ENCODE measurements around the gene IRF5.
"Not testable (repeated sequence)": the region's sequence is repeated elsewhere in the genome, so short reads cannot be mapped to it uniquely, and the experiment has no call there.

Gene IRF5

DNA sequence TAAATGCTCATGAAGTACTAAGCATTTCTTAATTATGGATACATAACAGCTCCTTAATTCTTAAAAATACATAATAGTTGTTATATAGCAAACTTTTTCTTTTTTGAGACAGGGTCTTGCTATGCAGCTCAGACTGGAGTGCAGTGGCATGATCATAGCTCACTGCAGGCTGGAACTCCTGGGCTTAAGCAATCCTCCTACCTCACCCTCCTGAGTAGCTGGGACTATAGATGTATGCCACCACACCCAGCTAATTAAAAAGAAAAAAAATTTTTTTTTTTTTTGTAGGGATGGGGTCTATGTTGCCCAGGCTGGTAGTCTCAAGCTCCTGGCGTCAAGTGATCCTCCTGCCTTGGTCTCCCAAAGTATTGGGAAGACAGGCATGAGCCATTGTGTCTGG lies 30.9 kb downstream of the IRF5 start:
- no peak for DNase-seq

DNA sequence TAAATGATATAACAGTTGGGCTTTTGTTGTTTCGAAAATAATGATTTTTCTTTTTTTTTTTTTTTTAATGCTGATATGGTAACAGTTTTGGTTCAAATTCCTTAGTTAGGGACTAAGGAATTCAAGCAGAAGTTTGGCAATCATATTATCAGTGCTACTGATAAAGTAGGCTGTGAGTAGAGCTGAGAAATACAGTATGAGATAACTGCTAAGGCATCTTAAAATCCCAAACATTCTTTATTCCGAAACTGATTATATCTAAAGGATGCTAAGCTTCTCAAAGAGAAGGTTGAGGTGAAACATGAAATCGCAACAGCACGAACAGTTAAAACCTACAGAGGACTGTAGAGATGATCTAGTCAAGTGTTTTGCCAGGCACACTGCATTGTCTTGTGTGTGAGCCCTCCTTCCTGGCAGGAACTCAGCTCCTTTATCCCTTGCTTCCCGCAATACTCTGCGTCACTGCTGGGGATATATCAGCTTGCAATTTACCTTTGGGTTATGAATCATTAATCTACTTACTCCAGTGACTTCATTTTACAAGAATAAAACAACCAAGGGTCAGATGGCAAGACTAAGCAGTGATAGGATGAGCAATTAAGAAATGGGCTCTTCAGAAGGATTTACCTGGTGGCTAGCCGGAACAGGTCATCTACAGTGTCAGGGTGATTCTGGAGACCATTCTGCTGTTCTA lies 36.7 kb downstream of the IRF5 start:
- DNase-seq = no peak

DNA sequence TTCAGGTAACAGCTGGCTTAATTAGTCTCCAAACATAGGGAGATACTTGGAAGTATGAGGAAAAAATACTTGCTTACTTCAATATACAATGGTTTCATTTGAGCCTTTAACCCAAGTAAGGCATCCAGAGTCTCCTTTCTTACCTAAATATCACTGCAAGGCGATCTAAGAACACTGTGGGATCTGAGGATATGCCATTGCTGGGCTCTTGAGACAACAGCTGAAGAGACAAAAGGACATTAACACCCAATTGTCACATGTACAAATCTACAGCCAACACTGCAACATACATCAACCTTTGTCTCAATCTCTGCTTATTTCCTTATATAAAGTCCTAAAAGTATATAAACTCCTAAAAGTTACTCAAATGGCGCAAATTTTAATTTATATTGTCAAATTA lies 44.4 kb downstream of the IRF5 start:
- no peak for DNase-seq

DNA sequence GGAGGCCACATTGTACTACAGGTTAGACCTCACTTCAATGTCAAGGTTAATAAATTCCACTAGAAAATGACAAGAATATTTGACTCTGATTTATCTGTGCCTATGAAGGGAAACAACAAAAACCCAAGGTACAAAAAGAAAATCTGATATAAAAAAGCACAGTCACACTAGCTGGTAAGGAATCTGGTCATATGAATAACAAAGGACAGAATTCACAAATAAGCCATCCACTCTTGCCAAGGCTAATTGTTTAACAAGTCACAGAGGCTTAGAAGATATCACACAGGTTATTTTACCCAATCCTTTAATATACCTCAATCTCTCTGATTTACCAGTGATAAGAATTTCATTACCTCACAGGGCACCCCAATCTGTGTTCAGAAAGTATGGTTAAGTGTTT lies 47.9 kb downstream of the IRF5 start:
- no peak for DNase-seq

DNA sequence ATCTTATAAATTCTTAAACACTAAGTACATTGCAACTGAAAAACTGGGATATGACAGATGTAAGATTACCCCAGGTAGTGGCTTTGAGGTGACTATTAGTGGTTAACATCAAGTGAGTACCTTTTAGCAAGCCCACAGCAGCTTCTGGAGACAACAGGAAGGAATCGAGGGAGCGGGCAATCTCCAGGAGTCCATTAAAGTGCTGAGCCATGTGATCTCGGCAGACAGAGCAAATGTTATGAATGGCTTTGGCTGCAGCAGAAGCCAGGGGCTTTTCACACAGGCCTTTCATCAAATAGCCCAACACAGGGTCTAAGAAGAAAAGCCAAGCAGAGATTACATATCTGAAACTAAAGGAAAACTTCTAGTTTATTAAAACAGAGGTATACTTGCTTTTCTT lies 48.9 kb downstream of the IRF5 start:
- DNase-seq = no peak

DNA sequence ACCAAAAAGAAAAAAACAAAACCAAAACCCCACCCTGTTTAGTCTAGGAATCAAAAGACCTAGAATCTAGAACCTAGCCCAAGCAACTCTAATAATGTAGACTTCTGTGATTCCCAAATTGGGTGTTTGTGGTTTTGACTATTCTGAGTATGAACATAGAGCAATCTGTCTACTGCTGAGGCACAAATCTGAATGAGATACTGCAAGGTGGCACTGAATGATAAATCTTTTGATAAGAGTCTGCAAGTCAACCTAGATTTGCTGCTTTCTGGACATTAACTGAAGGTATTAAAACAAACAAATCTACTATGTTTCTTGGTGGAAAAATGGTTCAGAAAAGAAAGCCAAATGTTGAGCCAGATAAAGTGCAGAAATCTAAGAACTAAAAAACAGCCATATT lies 50.6 kb downstream of the IRF5 start:
- no peak for DNase-seq

DNA sequence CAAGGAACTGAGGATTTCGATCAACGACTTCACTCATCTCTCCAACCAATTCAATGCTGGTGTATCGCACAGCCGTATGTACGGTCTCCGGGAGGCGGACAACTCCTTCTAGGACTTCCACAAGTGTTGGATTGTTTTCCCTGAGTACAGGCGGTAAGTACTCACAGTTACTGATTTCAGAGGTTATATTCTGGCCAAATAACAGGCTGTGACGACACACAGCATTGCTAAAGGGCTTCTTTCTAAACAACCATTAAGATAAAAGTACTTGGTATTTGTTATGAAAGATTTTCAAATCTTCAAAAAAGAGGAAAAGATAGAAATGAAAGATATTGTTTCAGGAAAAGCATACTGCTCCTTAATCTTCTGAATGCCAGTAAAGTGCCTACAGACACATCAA lies 52.2 kb downstream of the IRF5 start:
- no peak for DNase-seq

DNA sequence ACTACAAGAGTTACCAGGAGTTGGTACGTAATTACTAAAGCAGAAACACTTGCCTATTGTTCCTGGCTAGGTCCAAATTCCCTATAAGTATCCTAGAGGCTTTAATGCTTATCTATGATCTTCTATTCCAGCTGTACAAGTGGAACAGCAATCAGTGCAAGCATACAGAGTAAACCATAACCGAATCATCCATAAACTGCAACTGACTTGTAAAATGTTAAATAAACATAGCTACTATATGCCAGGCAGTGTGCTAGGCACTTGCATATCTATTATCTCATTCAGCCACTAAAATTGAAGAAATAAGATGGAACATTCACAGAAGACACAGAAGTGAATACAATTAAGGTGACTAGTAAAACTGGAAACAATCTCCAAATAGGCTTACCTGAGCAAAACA lies 55.7 kb downstream of the IRF5 start:
- no peak for DNase-seq

DNA sequence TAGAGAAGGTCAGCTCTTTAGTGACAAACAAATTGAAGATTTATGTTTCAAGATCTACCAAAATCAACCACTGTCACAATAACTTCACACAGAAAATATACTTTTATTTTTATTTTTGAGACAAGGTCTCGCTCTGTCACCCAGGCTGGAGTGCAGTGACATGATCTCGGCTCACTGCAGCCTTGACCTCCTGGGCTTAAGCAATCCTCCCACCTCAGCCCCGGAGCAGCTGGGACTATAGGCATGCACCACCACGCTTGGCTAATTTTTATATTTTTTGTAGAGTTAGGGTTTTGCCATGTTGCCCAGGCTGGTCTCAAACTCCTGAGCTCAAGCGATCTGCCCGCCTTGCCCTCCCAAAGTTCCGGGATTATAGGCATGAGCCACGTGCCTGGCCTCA lies 56.8 kb downstream of the IRF5 start:
- not testable (repeated sequence) for DNase-seq

DNA sequence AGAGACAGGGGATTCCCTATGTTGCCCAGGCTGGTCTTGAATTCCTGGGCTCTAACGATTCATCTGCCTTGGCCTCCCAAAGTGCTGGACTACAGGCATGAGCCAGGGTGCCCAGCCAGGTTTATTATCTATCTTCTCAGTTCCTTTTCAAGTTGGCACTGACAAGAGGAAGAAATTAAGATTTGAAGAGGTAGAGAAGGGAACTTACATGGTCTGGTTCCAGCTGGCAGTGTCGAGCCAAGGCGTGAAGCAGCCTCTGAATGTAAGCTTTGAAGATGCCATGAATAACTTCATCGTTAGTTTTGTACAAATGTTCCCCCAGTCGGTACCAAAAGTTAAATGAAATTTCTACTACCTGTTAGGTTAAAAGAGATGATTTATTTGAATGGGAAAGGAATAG lies 59.5 kb downstream of the IRF5 start:
- DNase-seq = no peak
